AG04449 (cell line): Measurements from ENCODE around the gene EDEM1.
"Not testable (repeated sequence)": the region's sequence is repeated elsewhere in the genome, so short reads cannot be mapped to it uniquely, and the experiment has no call there.

Experiments
- CTCF ChIA-PET: fragments of 350-600 bp; formaldehyde crosslinking; extraction: SDS; loops from one replicate; lab custom pipeline; 2021; ENCODE audit warnings: antibody characterized with exemption; lab: Yijun Ruan, JAX
- POLR2A ChIA-PET: fragments of 400-600, 350-600 bp; formaldehyde crosslinking; extraction: SDS; loops from one replicate; lab custom pipeline; 2020; ENCODE audit warnings: antibody characterized with exemption, inconsistent platforms; lab: Yijun Ruan, JAX
- DNase-seq: peaks from one replicate; pipeline ENCODE4 v3.0.0-alpha.2; 2010; ENCODE audit warnings: low read depth, low spot score
- H3K4me3 ChIP-seq: 2 replicates; pipeline ENCODE4 v1.5.1; 2011; ENCODE audit warnings: low read depth, mild to moderate bottlenecking, control low read depth, low read length
- TF ChIP-seq, protein P1 (sequence below): IDR thresholded peaks from one replicate; pipeline ENCODE4 v1.5.1; 2011; ENCODE audit warnings: mild to moderate bottlenecking, moderate library complexity, low read length, control low read depth, inconsistent platforms; ENCODE audit not compliant: insufficient read depth; ENCODE audit errors: missing control alignments

Gene EDEM1

GRCh38 chr3:5235655-5236054, 48.1 kb downstream of the EDEM1 start:
- TF ChIP-seq, protein P1, sequence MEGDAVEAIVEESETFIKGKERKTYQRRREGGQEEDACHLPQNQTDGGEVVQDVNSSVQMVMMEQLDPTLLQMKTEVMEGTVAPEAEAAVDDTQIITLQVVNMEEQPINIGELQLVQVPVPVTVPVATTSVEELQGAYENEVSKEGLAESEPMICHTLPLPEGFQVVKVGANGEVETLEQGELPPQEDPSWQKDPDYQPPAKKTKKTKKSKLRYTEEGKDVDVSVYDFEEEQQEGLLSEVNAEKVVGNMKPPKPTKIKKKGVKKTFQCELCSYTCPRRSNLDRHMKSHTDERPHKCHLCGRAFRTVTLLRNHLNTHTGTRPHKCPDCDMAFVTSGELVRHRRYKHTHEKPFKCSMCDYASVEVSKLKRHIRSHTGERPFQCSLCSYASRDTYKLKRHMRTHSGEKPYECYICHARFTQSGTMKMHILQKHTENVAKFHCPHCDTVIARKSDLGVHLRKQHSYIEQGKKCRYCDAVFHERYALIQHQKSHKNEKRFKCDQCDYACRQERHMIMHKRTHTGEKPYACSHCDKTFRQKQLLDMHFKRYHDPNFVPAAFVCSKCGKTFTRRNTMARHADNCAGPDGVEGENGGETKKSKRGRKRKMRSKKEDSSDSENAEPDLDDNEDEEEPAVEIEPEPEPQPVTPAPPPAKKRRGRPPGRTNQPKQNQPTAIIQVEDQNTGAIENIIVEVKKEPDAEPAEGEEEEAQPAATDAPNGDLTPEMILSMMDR, result no peak
- DNase-seq, result no peak
- CTCF ChIA-PET, result interaction anchor here (0.7 kb wide), 1 partner anchor 9 kb away, joined by 3 read pairs; no protein-coding TSS in a partner anchor
- POLR2A ChIA-PET, result no interaction called here
- no peak overlapping the region for H3K4me3 ChIP-seq

DNA sequence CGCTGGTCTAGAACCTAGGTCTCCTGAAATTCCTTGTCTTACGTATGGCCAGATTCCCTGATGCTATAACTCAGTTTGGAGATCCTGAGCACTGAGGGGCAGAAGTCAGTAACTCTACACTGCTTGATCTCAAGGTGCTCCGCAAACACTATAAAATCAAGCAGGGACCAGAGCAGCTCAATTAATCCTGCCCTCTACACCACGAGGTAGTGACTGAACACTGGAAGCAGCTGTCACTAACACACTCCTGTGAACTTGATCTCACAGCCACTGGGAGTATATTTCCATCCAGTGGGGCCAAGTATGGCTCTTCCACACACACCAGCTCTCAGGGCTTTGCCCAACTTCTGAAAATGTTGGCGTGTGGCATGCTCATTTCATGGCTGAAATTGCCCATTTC, 51.0 kb downstream of the EDEM1 start:
- ChIA-PET POLR2A (no interaction called here), CTCF (interaction anchor here (1.0 kb wide), 1 partner anchor 12 kb away, joined by 3 read pairs; no protein-coding TSS in a partner anchor)
- no peak for DNase-seq
- no peak overlapping the region for H3K4me3 ChIP-seq
- TF ChIP-seq, protein P1, result no peak

DNA sequence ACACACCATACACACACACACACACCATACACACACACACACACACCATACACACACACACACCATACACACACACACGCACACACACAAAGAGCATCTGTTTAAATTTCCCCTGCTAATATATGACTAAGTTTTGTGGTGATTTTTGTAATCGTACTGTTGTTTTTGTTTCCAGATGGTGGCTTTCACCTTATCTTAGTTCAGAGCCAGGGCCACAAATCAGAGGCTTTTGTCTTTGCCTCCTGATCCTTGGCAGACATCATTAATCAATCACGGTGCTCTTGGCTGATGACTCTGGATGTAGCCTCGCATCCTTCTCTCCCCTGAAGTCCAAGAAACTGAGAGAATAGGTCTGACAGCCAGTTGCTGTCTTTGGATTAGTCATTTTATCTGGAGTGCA, 52.1 kb downstream of the EDEM1 start:
- TF ChIP-seq, protein P1, result no peak
- POLR2A ChIA-PET, result no interaction called here
- H3K4me3 ChIP-seq, result no peak overlapping the region
- CTCF ChIA-PET, result no interaction called here
- no peak for DNase-seq

DNA sequence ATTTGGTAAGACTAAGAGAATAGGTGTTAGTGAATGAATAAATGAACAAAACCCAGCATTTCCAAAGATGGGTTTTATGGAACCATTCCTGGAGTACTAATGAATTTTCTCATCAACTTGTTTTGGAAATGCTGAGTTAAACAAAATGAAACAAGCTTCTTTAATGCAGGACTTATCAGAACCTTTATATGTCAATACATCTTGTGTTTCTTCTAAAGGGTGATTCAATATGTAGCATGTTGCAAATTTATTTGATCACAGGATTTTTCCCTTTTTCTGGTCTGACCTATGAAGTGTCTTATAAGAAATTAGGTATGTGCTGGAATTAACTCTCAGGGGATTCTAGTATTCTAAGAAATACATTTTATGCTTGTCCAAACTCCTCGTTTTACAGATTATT, 53.2 kb downstream of the EDEM1 start:
- ChIA-PET CTCF (interaction anchor here (1.3 kb wide), 1 partner anchor 13 kb away, joined by 3 read pairs; no protein-coding TSS in a partner anchor), POLR2A (no interaction called here)
- TF ChIP-seq, protein P1, result no peak
- DNase-seq, result no peak
- no peak overlapping the region for H3K4me3 ChIP-seq

GRCh38 chr3:5242785-5243184, 55.3 kb downstream of the EDEM1 start:
- CTCF ChIA-PET, DNase-seq, POLR2A ChIA-PET, H3K4me3 ChIP-seq: not testable (repeated sequence)

DNA sequence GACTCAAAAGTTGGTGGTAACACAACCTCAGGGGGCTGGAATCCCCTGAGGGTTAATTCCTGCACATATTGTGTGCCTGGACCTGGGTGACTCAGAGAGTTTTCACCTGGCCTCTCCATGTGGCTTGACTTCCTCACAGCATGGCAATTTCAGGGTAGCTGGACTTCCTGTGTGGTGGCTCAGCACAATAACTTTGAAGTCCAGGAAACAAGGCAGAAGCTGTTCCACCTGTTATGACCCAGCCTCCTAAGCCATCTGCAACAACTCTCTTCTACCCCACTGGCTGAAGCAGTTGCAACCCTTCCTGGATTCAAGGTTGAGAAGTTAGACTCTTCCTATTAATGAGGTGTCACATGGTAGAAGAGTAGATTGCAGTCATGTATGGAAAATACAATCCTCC, 58.4 kb downstream of the EDEM1 start:
- ChIA-PET POLR2A (no interaction called here), CTCF (no interaction called here)

GRCh38 chr3:5248822-5249221, 61.3 kb downstream of the EDEM1 start:
- ChIA-PET CTCF (no interaction called here), POLR2A (no interaction called here)
- DNase-seq, result no peak
- TF ChIP-seq, protein P1, result no peak
- no peak overlapping the region for H3K4me3 ChIP-seq

More for the DNA sequence above, 58.4 kb downstream of the EDEM1 start:
- no peak overlapping the region for H3K4me3 ChIP-seq
- TF ChIP-seq, protein P1, result no peak
- DNase-seq, result no peak
